Sigmoid colon (tissue), 7 donors: ENCODE results near the gene IFT20. TPM values are rescaled to one million over a fixed set of nuclear protein-coding genes. Genes with fewer than 3 reads are reported as not detected.
A peak's percentile ranks its signal among the peaks of the same experiment; 100 is the strongest.

ENCODE experiments used
- DNase-seq: peaks from one replicate; pipeline ENCODE4 v3.0.0-alpha.2; 2019
- H3K27ac ChIP-seq, 4 donors: fragments of 200-600 bp; sonication (generic); one replicate each; pipeline ENCODE4 v1.5.1; 2016 to 2019; ENCODE audit warnings: mild to moderate bottlenecking in 1 of 4
- H3K27me3 ChIP-seq, 3 donors: fragments of 200-600 bp; sonication (generic); one replicate each; pipeline ENCODE4 v1.5.1; 2019; ENCODE audit warnings: mild to moderate bottlenecking in 1 of 3
- H3K36me3 ChIP-seq, 4 donors: fragments of 200-600 bp; sonication (generic); one replicate each; pipeline ENCODE4 v1.5.1; 2016 to 2019
- H3K4me1 ChIP-seq, 4 donors: fragments of 200-600 bp; sonication (generic); one replicate each; pipeline ENCODE4 v1.5.1; 2017 to 2019
- H3K4me3 ChIP-seq, 4 donors: fragments of 200-600 bp; sonication (generic); one replicate each; pipeline ENCODE4 v1.5.1; 2017 to 2019; ENCODE audit warnings: mild to moderate bottlenecking in 2 of 4, moderate library complexity in 1 of 4
- H3K9me3 ChIP-seq, 4 donors: fragments of 200-600 bp in 3 of 4; sonication (generic) in 3 of 4; one replicate each; pipeline versions ENCODE4 v1.5.1 to v1.6.1; 2013 to 2019
- EP300 ChIP-seq, 4 donors: sonication (generic); formaldehyde crosslinking; IDR thresholded peaks; one replicate each; pipeline ENCODE4 v1.6.1; 2017; ENCODE audit warnings: antibody characterized with exemption in 4 of 4
- POLR2A ChIP-seq, 2 donors: fragments of 450-650 bp; IDR thresholded peaks; one replicate each; pipeline ENCODE4 v1.6.1; 2016; ENCODE audit warnings: antibody characterized with exemption in 2 of 2, mild to moderate bottlenecking in 2 of 2, moderate library complexity in 2 of 2
- POLR2AphosphoS5 ChIP-seq, 4 donors: sonication (generic); formaldehyde crosslinking; IDR thresholded peaks; one replicate each; pipeline ENCODE4 v1.6.1; 2017; ENCODE audit warnings: antibody characterized with exemption in 4 of 4
- WGBS, 2 donors: extraction: QIAGEN DNeasy Blood & Tissue Kit; methylation state at CpG; one replicate each; pipeline ENCODE4 v1.1.7; 2013; 5-methylcytosine and 5-hydroxymethylcytosine counted together
- intact Hi-C: fragments of 100-400 bp; cut with DNase I; formaldehyde crosslinking; loops from one replicate; pipeline ENCODE4 v1.15.1; 2023
- polyA plus RNA-seq, 3 donors: library from polyadenylated mRNA; stranded (reverse); fragments of 200-250 nt; gene quantifications; one replicate each; pipeline ENCODE4 v1.2.3, GENCODE V29; 2013
- total RNA-seq, 4 donors: library from RNA; depleted of rRNA; stranded (reverse); fragments of >200 nt; gene quantifications; one replicate each; pipeline ENCODE4 v1.1.0, GENCODE V29; 2016
- TF ChIP-seq, protein P1 (sequence below), 4 experiments: fragments of 450-650 bp in 3 of 4; fragments of 200-600 bp in 1 of 4; IDR thresholded peaks; one replicate each; pipeline ENCODE4 v1.5.1; 2016 to 2019; ENCODE audit warnings: antibody characterized with exemption in 4 of 4, mild to moderate bottlenecking in 3 of 4, moderate library complexity in 2 of 4
- donor health status: healthy with polysubstance abuse.
- donor health status: Bipolar disorder and iron deficiency.
- donor health status: healthy.

Gene IFT20
- total and polyA plus RNA-seq, 7 donors, result 32.5 to 73.6 (median 58.4) TPM

DNA sequence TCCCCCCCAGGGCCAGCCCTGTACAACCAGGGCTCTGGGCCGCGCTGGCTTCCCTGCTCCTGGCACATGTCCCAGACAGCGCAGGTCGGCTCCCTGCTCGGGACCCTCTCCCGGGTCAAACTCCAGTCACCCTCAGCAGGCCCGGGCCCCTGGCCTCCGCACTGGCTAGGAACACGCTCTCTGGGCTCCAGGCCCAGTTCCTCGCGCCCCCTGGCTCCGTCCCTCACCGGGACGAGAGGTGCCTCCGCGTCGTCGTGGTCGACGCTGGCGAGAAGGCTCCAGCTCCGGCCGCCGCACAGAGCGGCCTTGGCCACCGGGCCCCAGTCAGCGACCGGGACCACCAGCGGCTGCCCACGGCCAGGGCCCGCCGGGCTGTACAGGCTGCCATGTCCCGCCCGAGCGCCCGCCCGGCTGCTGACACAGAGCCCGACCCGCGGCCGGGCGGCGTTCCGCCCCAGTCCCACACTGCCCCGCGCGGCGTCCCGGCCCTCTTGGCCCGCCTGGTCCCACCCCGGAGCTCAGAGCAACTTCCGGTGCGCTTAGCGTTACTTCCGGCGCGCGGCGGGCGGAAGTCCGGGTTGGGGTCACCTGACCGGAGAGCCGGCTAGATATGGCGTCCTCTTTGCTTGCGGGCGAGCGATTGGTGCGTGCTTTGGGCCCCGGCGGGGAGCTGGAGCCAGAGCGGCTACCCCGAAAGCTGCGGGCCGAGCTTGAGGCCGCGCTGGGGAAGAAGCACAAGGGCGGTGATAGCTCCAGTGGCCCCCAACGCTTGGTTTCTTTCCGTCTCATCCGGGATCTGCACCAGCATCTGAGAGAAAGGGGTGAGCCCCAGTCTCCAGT, 22.0 kb upstream of the IFT20 start, which contains the start of gene POLDIP2:
POLDIP2 (minus strand) TSS at position 467 of the 840 bp plus-strand sequence; CDS start at position 388, 79 bp downstream.
- 0% methylated on average over 80 of the region's 80 CpGs for WGBS, 2 donors
- DNase-seq, result peak; percentile 98
- peaks cover 32 to 58% (median 43%) of the 10 kb centered on the region in 4 donors for H3K36me3 ChIP-seq
- intact Hi-C loops, result loop anchor here (1.0 to 10.0 kb wide), 2 partner anchors 22 to 462 kb away; partner anchors contain the start of genes IFT20, LYRM9 and TNFAIP1
- no peaks in the 10 kb centered on the region for H3K9me3 ChIP-seq
- peak within 1 kb of the TSS; percentile 69 to 99 (median 89) for H3K4me3 ChIP-seq
- peaks cover 0 to 33% (median 26%) of the 10 kb centered on the region in 4 donors for H3K4me1 ChIP-seq
- peak; percentile 70 to 93 (median 91) for TF ChIP-seq POLR2AphosphoS5 (IDR thresholded peaks at IDR 0.05)
- TF ChIP-seq EP300 (IDR thresholded peaks at IDR 0.05), result peak in 1 of 4 donors; percentile 70
- TF ChIP-seq POLR2A (IDR thresholded peaks at IDR 0.05), result peak; percentile 67 to 71
- TF ChIP-seq, protein P1, sequence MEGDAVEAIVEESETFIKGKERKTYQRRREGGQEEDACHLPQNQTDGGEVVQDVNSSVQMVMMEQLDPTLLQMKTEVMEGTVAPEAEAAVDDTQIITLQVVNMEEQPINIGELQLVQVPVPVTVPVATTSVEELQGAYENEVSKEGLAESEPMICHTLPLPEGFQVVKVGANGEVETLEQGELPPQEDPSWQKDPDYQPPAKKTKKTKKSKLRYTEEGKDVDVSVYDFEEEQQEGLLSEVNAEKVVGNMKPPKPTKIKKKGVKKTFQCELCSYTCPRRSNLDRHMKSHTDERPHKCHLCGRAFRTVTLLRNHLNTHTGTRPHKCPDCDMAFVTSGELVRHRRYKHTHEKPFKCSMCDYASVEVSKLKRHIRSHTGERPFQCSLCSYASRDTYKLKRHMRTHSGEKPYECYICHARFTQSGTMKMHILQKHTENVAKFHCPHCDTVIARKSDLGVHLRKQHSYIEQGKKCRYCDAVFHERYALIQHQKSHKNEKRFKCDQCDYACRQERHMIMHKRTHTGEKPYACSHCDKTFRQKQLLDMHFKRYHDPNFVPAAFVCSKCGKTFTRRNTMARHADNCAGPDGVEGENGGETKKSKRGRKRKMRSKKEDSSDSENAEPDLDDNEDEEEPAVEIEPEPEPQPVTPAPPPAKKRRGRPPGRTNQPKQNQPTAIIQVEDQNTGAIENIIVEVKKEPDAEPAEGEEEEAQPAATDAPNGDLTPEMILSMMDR (IDR thresholded peaks at IDR 0.05), result no peak
- H3K27ac ChIP-seq, result peak within 1 kb of the TSS; percentile 85 to 97 (median 92)
- H3K27me3 ChIP-seq, result no peaks in the 10 kb centered on the region

DNA sequence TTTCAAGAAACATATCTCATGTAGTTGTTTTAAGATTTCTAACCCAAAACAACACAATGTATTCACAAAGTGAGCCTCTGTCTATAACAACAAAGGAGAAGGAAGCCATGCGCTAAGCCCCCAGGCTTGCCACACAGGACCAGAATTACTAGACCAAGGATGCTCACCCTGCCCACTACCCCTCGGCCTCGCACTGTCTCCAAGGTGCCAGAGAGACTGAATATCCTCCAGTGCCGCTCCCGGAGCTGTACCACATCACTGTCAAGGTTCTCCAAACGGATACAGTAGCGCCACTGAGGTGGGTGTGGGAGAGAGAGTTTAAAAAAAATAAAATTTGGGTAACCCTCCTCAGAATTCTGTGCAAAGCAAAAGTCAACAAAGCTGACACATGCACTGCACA, 15.0 kb upstream of the IFT20 start:
- 95% methylated on average over 7 of the region's 7 CpGs for WGBS, 2 donors
- no peaks in the 10 kb centered on the region for H3K9me3 ChIP-seq
- TF ChIP-seq, protein P1 (IDR thresholded peaks at IDR 0.05), result no peak
- no peak for TF ChIP-seq POLR2AphosphoS5 (IDR thresholded peaks at IDR 0.05)
- TF ChIP-seq POLR2A (IDR thresholded peaks at IDR 0.05), result no peak
- TF ChIP-seq EP300 (IDR thresholded peaks at IDR 0.05), result no peak
- intact Hi-C loops, result loop anchor here (10.0 kb wide), 1 partner anchor 455 kb away; the partner anchor contains the start of gene LYRM9
- no peak overlapping the region for H3K27ac ChIP-seq
- H3K36me3 ChIP-seq, result peaks cover 47 to 93% (median 65%) of the 10 kb centered on the region in 4 donors
- peaks cover 0 to 11% (median 3%) of the 10 kb centered on the region in 4 donors for H3K4me1 ChIP-seq
- no peaks in the 10 kb centered on the region for H3K27me3 ChIP-seq
- DNase-seq, result no peak
- H3K4me3 ChIP-seq, result no peak overlapping the region

- no peaks in the 10 kb centered on the region for H3K9me3 ChIP-seq
- H3K36me3 ChIP-seq, result peaks cover 53 to 97% (median 66%) of the 10 kb centered on the region in 4 donors
- H3K4me1 ChIP-seq, result peaks cover 0 to 11% (median 0%) of the 10 kb centered on the region in 4 donors
- intact Hi-C loops, result no loop called here
- TF ChIP-seq, protein P1 (IDR thresholded peaks at IDR 0.05), result no peak
- TF ChIP-seq POLR2AphosphoS5 (IDR thresholded peaks at IDR 0.05) (no peak), POLR2A (IDR thresholded peaks at IDR 0.05) (no peak), EP300 (IDR thresholded peaks at IDR 0.05) (no peak)
- H3K27me3 ChIP-seq, result no peaks in the 10 kb centered on the region
- no peak overlapping the region for H3K27ac ChIP-seq
- no peak overlapping the region for H3K4me3 ChIP-seq
- WGBS, 2 donors, result 80 to 95% methylated on average over 3 of the region's 3 CpGs
- DNase-seq, result no peak
These were observed 13.7 kb upstream of the IFT20 start for GRCh38 chr17:28348979-28349378.

DNA sequence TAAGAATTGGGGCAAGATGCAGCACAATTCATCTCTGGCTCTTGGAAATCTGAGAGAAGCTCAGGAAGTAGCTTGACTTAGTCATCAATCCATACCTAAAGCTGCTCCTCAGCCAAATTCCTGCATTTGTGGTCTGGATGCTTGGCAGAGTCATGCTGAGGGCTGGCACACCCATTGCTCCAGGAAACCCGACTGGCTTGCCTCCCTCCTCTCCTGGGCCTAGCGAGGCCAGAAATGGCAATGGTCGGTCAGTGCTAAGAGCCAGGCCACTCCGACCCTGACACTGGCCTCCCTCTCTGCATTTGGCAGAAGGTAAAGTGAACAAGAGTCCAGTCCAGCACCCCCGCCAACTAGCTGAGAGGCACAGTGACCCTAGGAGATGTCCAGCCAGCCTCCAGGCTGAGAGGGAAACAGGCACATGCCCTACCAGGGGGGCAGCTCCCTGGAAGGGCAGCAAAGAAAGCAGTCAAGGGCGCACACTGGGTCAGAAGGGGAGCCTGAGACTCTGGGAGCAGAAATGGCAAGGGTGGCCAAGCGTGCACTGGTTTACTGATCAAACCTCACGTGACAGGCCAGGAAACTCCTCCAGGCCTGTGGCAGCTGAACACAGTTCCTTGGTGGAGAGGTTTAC, 12.1 kb upstream of the IFT20 start:
- intact Hi-C loops, result no loop called here
- WGBS, 2 donors, result 92% methylated on average over 8 of the region's 8 CpGs
- no peak for TF ChIP-seq POLR2AphosphoS5 (IDR thresholded peaks at IDR 0.05)
- TF ChIP-seq, protein P1 (IDR thresholded peaks at IDR 0.05), result no peak
- TF ChIP-seq EP300 (IDR thresholded peaks at IDR 0.05), result no peak
- no peak for TF ChIP-seq POLR2A (IDR thresholded peaks at IDR 0.05)
- Histone ChIP-seq H3K4me3 (no peak overlapping the region), H3K4me1 (peaks cover 0 to 11% (median 0%) of the 10 kb centered on the region in 4 donors), H3K9me3 (no peaks in the 10 kb centered on the region), H3K36me3 (peaks cover 42 to 97% (median 63%) of the 10 kb centered on the region in 4 donors), H3K27ac (peak overlapping the region in 2 of 4 donors; percentile 24 to 40), H3K27me3 (no peaks in the 10 kb centered on the region)
- no peak for DNase-seq
